ENCODE data around the gene SLAIN2.

Gene SLAIN2

GRCh38 chr4:48369771-48370170 lies 28.4 kb downstream of the SLAIN2 start:
- no peak for DNase-seq (ENCODE audit: low read depth in 2 of 2)

- no peak for DNase-seq (ENCODE audit: low read depth in 2 of 2)
Measured at GRCh38 chr4:48370260-48371134, 29.2 kb downstream of the SLAIN2 start.

GRCh38 chr4:48372272-48372671 lies 30.9 kb downstream of the SLAIN2 start:
- DNase-seq (ENCODE audit: low read depth in 2 of 2): no peak

- DNase-seq (ENCODE audit: low read depth in 2 of 2): no peak
Measured at GRCh38 chr4:48375651-48376304, 34.4 kb downstream of the SLAIN2 start.

- no peak for DNase-seq (ENCODE audit: low read depth in 2 of 2)
Measured at GRCh38 chr4:48379587-48380180, 38.4 kb downstream of the SLAIN2 start.

- DNase-seq (ENCODE audit: low read depth in 2 of 2): no peak
Measured at GRCh38 chr4:48380583-48381167, 39.3 kb downstream of the SLAIN2 start.

GRCh38 chr4:48388525-48389154 lies 47.3 kb downstream of the SLAIN2 start:
- DNase-seq (ENCODE audit: low read depth in 2 of 2): no peak

GRCh38 chr4:48396043-48396442 lies 54.7 kb downstream of the SLAIN2 start:
- no peak for DNase-seq (ENCODE audit: low read depth in 2 of 2)

- no peak for DNase-seq (ENCODE audit: low read depth in 2 of 2)
Measured at GRCh38 chr4:48400416-48400815, 59.1 kb downstream of the SLAIN2 start.

- no peak for DNase-seq (ENCODE audit: low read depth in 2 of 2)
Measured at GRCh38 chr4:48403358-48403757, 62.0 kb downstream of the SLAIN2 start.

GRCh38 chr4:48403779-48404178 lies 62.5 kb downstream of the SLAIN2 start:
- DNase-seq (ENCODE audit: low read depth in 2 of 2): no peak

GRCh38 chr4:48405924-48406323 lies 64.6 kb downstream of the SLAIN2 start:
- DNase-seq (ENCODE audit: low read depth in 2 of 2): no peak

- no peak for DNase-seq (ENCODE audit: low read depth in 2 of 2)
Measured at GRCh38 chr4:48409203-48409602, 67.9 kb downstream of the SLAIN2 start.

- DNase-seq (ENCODE audit: low read depth in 2 of 2): no peak
Measured at GRCh38 chr4:48410812-48411211, 69.5 kb downstream of the SLAIN2 start.

- DNase-seq (ENCODE audit: low read depth in 2 of 2): no peak
Measured at GRCh38 chr4:48420144-48420543, 78.8 kb downstream of the SLAIN2 start.

- no peak for DNase-seq (ENCODE audit: low read depth in 2 of 2)
Measured at GRCh38 chr4:48421101-48421500, 79.8 kb downstream of the SLAIN2 start.

GRCh38 chr4:48428926-48429325 lies 87.6 kb downstream of the SLAIN2 start:
- DNase-seq (ENCODE audit: low read depth in 2 of 2): no peak

GRCh38 chr4:48429709-48430474 lies 88.6 kb downstream of the SLAIN2 start:
- no peak for DNase-seq (ENCODE audit: low read depth in 2 of 2)

- DNase-seq (ENCODE audit: low read depth in 2 of 2): no peak
Measured at GRCh38 chr4:48431401-48431800, 90.1 kb downstream of the SLAIN2 start.

- DNase-seq (ENCODE audit: low read depth in 2 of 2): no peak
Measured at GRCh38 chr4:48432017-48432416, 90.7 kb downstream of the SLAIN2 start.

- DNase-seq (ENCODE audit: low read depth in 2 of 2): no peak
Measured at GRCh38 chr4:48436318-48436717, 95.0 kb downstream of the SLAIN2 start.

Data from stimulated activated CD8-positive, alpha-beta memory T cell treated with anti-CD3 and anti-CD28 coated beads, Interleukin-7, amount 100 ng/mL, for 4 hours (primary cell).